A673 (cell line): ENCODE results near the gene OR2T2. TPM values are rescaled to one million over a fixed set of nuclear protein-coding genes. Genes with fewer than 3 reads are reported as not detected.
"Not testable (repeated sequence)": the region's sequence is repeated elsewhere in the genome, so short reads cannot be mapped to it uniquely, and the experiment has no call there.

Experiments used
- BruUV-seq: library from RNA; stranded (reverse); fragments of 400-500 nt; replicated peaks from 2 replicates; lab custom pipeline; 2021; lab: Mats Ljungman, UMichigan
- CTCF ChIA-PET: fragments of 300-600 bp; sonication (Branson Sonifier 250); formaldehyde crosslinking; loops from one replicate; lab custom pipeline; 2022; ENCODE audit warnings: antibody characterized with exemption; lab: Charles Lee
- POLR2A ChIA-PET: fragments of 300-600 bp; sonication (Branson Sonifier 250); formaldehyde crosslinking; loops from one replicate; lab custom pipeline; 2022; ENCODE audit warnings: antibody characterized with exemption; ENCODE audit not compliant: low non-redundant PET; lab: Charles Lee
- DNase-seq: peaks from one replicate; pipeline ENCODE4 v3.0.0-alpha.2; 2015; ENCODE audit warnings: low spot score
- H3K27ac ChIP-seq: fragments of 200-600 bp; sonication (generic); 2 replicates; pipeline ENCODE4 v1.5.1; 2016; ENCODE audit warnings: mixed run types, low read depth, mild to moderate bottlenecking, mixed read lengths, antibody characterized with exemption, low read length; ENCODE audit not compliant: poor library complexity, severe bottlenecking
- H3K27me3 ChIP-seq: fragments of 200-600 bp; sonication (generic); replicated peaks from 2 replicates; pipeline ENCODE4 v1.6.1; 2017; ENCODE audit warnings: mixed run types, low read depth, mild to moderate bottlenecking, mixed read lengths, antibody characterized with exemption, low read length; ENCODE audit not compliant: insufficient read depth, poor library complexity
- H3K36me3 ChIP-seq: fragments of 200-600 bp; sonication (generic); 2 replicates; pipeline ENCODE4 v1.6.1; 2016; ENCODE audit warnings: mixed run types, mild to moderate bottlenecking, mixed read lengths, antibody characterized with exemption, low read length; ENCODE audit not compliant: insufficient read depth, poor library complexity, severe bottlenecking
- H3K4me1 ChIP-seq: fragments of 200-600 bp; sonication (generic); 2 replicates; pipeline ENCODE4 v1.6.1; 2017; ENCODE audit warnings: mixed run types, mild to moderate bottlenecking, mixed read lengths, antibody characterized with exemption, low read length; ENCODE audit not compliant: insufficient read depth, poor library complexity, severe bottlenecking
- H3K4me3 ChIP-seq: fragments of 200-600 bp; sonication (generic); 2 replicates; pipeline ENCODE4 v1.5.1; 2016; ENCODE audit warnings: low read depth, mixed run types, mild to moderate bottlenecking, mixed read lengths, low read length; ENCODE audit not compliant: poor library complexity, severe bottlenecking
- H3K9me3 ChIP-seq: fragments of 200-600 bp; sonication (generic); 2 replicates; pipeline ENCODE4 v1.6.1; 2016; ENCODE audit warnings: mixed run types, low read depth, mild to moderate bottlenecking, mixed read lengths, antibody characterized with exemption, low read length; ENCODE audit not compliant: poor library complexity, severe bottlenecking
- CTCF ChIP-seq: fragments of 300-800, 200-600 bp; sonication (generic); conservative IDR thresholded peaks from 2 replicates; pipeline ENCODE4 v1.5.1; 2017; ENCODE audit warnings: low read depth, mild to moderate bottlenecking, antibody characterized with exemption, low read length, moderate library complexity, mixed read lengths
- EZH2 ChIP-seq: fragments of 200-600 bp; sonication (generic); IDR thresholded peaks from 2 replicates; pipeline ENCODE4 v1.6.1; 2017; ENCODE audit warnings: borderline replicate concordance, low read depth, mild to moderate bottlenecking, mixed read lengths, antibody characterized with exemption, low read length; ENCODE audit not compliant: poor library complexity, severe bottlenecking
- intact Hi-C: fragments of 100-400 bp; cut with micrococcal nuclease; formaldehyde crosslinking; loops from one replicate; pipeline ENCODE4 v1.10.0; 2022; ENCODE audit not compliant: unreplicated experiment
- total RNA-seq: library from RNA; stranded (reverse); gene quantifications from 2 replicates; pipeline ENCODE4 v1.2.3, GENCODE V29; 2021

Gene OR2T2
- total RNA-seq, 1 experiment from 2014 or later: not detected

GRCh38 chr1:248471154-248471553 lies 25.7 kb downstream of the OR2T2 start:
- intact Hi-C loops: no loop called here
- no peak for TF ChIP-seq CTCF
- TF ChIP-seq EZH2: no peak
- ChIA-PET POLR2A (no interaction called here), CTCF (no interaction called here)
- H3K4me1 ChIP-seq: no peaks in the 10 kb centered on the region
- no TSS peak for BruUV-seq
- no peaks in the 10 kb centered on the region for H3K36me3 ChIP-seq
- H3K9me3 ChIP-seq: no peaks in the 10 kb centered on the region
- H3K27me3 ChIP-seq: peaks cover 13% of the 10 kb centered on the region
- no peak overlapping the region for H3K4me3 ChIP-seq
- no peak overlapping the region for H3K27ac ChIP-seq
- no peak for DNase-seq

- CTCF ChIA-PET, intact Hi-C loops, H3K4me3 ChIP-seq, H3K36me3 ChIP-seq, H3K4me1 ChIP-seq, H3K9me3 ChIP-seq, DNase-seq, BruUV-seq, POLR2A ChIA-PET, H3K27ac ChIP-seq: not testable (repeated sequence)
- peaks cover 13% of the 10 kb centered on the region for H3K27me3 ChIP-seq
Observed at GRCh38 chr1:248472111-248472510, 26.7 kb downstream of the OR2T2 start.

- intact Hi-C loops, BruUV-seq: not testable (repeated sequence)
Observed at GRCh38 chr1:248473051-248473450, 27.6 kb downstream of the OR2T2 start, which contains the start of gene OR2T3. OR2T3 (plus strand) TSS chr1:248473351; CDS start chr1:248473351, 0 bp downstream.

GRCh38 chr1:248475660-248476059 lies 30.2 kb downstream of the OR2T2 start:
- POLR2A ChIA-PET, DNase-seq, CTCF ChIA-PET, H3K9me3 ChIP-seq, H3K4me1 ChIP-seq, BruUV-seq, H3K4me3 ChIP-seq, intact Hi-C loops, H3K27ac ChIP-seq, H3K36me3 ChIP-seq: not testable (repeated sequence)
- peaks cover 11% of the 10 kb centered on the region for H3K27me3 ChIP-seq

More at GRCh38 chr1:248473051-248473450, 27.6 kb downstream of the OR2T2 start, which contains the start of gene OR2T3:
- H3K36me3 ChIP-seq, H3K9me3 ChIP-seq, H3K4me1 ChIP-seq, H3K4me3 ChIP-seq, CTCF ChIA-PET, H3K27ac ChIP-seq, DNase-seq, POLR2A ChIA-PET: not testable (repeated sequence)
- H3K27me3 ChIP-seq: peaks cover 13% of the 10 kb centered on the region

GRCh38 chr1:248481686-248482579 lies 36.5 kb downstream of the OR2T2 start:
- H3K4me1 ChIP-seq, H3K27me3 ChIP-seq, H3K36me3 ChIP-seq, intact Hi-C loops, BruUV-seq, DNase-seq, POLR2A ChIA-PET, H3K4me3 ChIP-seq, H3K9me3 ChIP-seq, CTCF ChIA-PET, H3K27ac ChIP-seq: not testable (repeated sequence)

GRCh38 chr1:248488289-248488688 lies 42.9 kb downstream of the OR2T2 start, which contains the start of gene OR2T5:
OR2T5 (plus strand) TSS chr1:248488589; CDS start chr1:248488589, 0 bp downstream.
- BruUV-seq, H3K4me1 ChIP-seq, H3K9me3 ChIP-seq, H3K27me3 ChIP-seq, H3K4me3 ChIP-seq, H3K27ac ChIP-seq, CTCF ChIA-PET, DNase-seq, H3K36me3 ChIP-seq, intact Hi-C loops, POLR2A ChIA-PET: not testable (repeated sequence)
